COLO829 (cell line): Measurements from ENCODE around the gene FPGT.
"Not testable (repeated sequence)": the region's sequence is repeated elsewhere in the genome, so short reads cannot be mapped to it uniquely, and the experiment has no call there.

Source experiments
- DNase-seq: peaks from one replicate; pipeline ENCODE4 v3.0.0; 2012; ENCODE audit warnings: low spot score

The FPGT gene

DNA sequence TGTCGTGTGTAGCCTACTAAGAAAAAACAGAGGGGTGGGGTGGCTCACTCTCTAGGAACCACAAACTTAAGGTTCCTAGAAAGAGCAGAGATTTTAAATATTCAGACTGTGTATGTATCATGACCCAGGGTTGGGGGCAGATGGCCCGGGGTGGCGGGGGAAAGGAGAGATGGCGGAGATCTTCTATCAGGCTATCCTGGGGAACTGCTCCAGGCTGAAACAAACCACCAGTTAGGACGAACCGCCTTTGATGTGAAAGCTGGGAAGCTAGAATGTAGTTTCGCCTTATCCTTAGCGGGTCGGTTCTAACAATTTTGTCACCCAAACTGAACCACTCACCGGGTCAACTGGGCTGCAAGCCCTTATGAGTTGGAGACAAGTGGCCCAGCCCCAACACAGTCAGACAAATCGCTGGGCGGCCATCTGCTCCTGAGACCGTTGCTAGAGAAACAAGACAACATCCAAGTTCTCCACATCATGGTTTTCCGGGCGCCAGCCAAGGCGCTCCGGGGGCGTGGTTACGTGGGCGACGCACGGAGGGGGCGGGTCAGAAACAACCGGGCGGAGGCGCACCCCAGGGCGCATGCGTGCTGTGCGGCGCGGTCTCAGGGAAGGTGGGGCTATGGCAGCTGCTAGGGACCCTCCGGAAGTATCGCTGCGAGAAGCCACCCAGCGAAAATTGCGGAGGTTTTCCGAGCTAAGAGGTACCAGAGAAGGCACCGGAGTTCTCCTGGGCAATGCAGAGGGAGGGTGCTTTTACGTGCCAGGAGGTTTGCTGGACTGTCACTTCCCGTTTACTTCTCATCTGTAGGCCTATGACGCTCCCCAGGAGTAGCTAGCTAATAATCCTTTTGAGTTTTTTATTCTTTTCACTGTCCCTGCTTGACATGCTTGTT lies at the start of gene FPGT, which contains the start of gene LRRIQ3:
Gene FPGT (plus strand): TSS at position 586 of the 896 bp plus-strand sequence. CDS start 37 bp downstream, at position 623.
Gene LRRIQ3 (minus strand): TSS at position 520 of the 896 bp plus-strand sequence. CDS start 14,492 bp downstream, outside the sequence.
- DNase-seq, result peak; percentile 93

DNA sequence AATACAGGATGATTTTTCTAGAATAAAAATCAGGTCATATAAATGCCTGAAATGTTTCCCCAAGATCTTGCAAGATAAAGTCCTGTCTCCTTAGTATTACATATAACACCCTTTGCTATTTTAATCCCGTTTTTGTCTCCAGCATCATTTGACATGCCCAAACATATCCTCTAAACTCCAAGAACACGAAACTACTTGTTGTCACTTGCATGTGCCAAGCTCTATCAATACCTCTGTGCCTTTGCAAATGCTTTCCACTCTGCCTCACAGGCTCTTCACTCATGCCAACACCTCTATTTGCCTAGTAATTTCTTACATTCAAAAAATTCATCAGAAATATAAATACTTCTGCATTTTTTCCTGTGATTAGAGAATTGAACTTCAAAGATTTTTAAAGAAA lies 38.0 kb upstream of the FPGT start:
- DNase-seq, result no peak

DNA sequence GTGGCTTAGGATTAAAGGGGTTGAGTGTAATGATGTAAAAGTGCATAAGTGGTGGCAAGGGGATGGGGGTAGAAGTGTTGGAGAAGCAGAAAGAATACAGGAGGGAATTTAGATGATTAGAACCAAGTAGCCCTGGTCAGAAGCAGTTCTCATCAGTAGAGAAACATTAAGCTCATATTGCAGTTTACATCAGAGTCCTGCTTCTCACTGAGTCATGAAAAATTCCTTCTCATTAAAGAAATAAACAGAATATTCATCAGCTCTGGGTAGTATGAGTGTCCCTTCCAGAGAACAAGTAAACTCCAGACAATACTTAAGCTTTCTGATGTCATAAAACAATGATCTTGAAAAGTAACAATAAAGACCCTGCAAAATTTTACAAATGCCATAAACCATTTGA lies 36.5 kb upstream of the FPGT start:
- no peak for DNase-seq

DNA sequence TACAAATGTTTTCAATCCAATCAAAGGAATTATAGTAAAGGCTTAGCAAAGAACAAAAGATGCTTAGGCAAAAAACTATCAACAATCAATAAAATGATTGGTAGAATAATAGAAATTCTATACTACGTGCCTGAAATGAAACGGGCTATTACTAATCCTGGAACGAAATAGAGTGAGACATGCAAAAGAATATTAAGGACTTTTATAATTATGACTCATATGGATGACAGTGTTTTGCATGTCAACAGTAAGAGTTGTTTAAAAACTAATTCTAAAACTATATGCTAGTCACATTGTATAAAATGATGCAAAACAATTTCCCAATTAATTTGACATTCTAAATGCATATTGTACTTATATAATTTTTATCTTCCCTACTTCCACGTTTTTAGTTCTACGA lies 35.7 kb upstream of the FPGT start:
- DNase-seq, result no peak

DNA sequence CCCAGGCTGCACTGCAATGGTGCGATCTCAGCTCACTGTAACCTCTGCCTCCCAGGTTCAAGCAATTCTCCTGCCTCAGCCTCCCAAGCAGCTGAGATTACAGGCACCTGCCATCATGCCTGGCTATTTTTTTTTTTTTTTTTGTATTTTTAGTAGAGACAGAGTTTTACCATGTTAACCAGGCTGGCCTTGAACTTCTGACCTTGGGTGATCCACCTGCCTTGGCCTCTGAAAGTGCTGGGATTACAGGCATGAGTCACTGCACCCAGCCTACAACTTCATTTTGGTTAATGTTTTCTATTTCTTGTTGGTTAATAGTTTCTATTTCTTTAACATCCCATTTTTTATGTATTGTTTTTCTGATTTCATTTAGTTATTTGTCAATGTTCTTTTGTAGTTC lies 23.6 kb upstream of the FPGT start:
- not testable (repeated sequence) for DNase-seq

DNA sequence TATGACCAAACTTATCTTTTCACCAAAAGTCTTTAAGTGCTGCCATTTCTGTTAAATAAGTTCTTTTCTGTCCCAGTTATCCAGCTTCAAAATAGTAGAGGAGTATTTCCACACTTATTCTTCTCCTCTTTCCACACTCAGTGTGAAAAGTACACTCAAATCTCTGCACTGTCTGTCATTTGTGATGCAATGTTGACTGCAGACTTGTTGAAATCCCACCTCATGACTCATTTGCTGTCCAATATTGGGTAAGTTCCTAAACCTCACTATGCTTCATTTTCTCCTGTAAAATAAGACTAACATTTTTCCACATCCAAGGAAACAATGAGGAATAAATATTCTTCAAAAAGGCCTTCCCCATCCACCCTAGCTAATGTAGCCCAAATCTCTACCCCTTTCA lies 17.6 kb upstream of the FPGT start:
- no peak for DNase-seq

DNA sequence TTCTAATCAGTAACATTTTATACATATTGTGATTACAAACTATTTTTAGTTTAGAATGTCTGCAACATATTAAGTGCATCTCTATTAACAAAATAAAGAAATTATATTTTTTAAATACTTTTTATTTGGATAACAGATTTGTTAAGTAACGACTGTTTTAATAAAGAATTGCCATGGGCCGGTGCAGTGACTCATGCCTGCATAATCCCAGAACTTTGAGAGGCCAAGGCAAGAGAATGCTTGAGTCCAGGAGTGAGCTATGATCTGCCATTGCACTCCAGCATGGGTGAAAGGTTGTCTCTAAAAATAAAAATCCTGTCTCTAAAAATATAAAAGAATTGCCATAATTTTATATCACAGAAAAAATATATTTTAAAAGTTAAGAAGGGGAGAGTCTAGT lies 4.1 kb upstream of the FPGT start:
- peak; percentile 12 for DNase-seq

DNA sequence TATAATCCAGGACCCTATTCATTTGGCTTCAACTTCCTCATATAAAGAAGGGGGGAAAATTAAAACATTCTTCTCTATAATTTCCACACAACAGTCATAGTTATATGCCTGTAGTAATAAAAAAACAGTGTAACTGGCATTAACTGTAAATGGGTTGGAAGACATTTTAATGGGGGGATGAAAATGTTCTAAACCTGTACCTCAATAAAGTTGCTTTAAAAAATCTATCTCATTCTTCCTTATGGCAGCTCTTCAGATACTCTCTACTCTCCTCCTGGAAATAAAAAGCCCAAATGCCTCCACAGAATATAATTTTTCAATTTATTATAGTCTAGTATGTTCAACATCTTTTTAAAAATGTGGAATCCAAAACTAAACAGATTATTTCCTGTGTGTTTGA lies 2.7 kb upstream of the FPGT start:
- no peak for DNase-seq

DNA sequence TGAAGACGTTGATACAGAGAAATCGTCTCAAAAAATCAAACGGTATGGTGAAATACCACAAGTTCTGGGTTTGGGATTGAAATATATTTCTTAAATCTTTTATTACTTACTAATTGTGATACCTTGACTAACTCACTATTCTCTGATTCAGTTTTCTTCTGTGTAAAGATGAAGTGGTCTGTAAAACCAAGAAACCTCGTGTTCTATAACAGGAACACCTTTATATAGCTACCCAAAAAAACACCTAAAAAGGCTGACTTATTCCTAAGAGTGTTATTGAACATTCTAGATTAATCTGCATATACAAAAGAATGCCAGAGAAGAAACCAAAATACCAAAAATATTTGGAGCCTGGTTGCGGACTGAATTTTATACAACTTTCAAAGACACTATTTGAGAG lies 787 bp upstream of the FPGT start:
- DNase-seq, result no peak

DNA sequence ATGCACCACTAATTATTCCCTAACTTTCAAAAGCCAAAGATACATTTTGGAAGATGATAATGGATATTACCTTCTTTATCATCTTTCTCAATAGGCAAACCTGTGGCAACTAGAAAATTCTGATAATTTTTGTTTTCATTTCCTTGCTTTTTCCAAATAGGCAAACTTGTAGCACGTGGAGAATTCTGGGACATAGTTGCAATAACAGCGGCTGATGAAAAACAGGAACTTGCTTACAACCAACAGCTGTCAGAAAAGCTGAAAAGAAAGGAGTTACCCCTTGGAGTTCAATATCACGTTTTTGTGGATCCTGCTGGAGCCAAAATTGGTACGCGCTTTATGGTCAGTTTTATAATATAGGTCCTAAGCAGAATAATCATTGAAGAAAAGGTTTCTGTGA lies 1.5 kb downstream of the FPGT start:
- no peak for DNase-seq

DNA sequence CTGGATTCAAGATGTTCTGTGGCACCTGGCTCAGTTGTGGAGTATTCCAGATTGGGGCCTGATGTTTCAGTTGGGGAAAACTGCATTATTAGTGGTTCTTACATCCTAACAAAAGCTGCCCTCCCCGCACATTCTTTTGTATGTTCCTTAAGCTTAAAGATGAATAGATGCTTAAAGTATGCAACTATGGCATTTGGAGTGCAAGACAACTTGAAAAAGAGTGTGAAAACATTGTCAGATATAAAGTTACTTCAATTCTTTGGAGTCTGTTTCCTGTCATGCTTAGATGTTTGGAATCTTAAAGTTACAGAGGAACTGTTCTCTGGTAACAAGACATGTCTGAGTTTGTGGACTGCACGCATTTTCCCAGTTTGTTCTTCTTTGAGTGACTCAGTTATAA lies 7.2 kb downstream of the FPGT start:
- no peak for DNase-seq

DNA sequence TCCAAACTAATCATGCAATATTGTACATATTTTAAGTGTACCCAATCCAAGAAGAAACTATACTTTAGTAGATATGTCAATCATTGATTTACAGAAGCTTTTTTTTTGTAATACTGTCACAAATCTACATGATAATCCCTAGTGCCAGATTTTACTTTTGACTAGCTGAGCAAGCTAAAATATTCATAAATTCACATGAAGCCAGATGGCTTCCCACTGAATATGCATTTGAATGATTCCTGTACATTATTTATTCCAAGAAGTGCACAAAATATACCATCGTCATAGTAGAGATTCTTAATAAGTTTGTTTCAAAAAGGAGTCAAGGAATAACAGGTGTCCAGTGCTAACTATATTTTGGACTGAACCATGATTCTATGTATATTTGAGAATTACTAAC lies 17.2 kb downstream of the FPGT start:
- no peak for DNase-seq

DNA sequence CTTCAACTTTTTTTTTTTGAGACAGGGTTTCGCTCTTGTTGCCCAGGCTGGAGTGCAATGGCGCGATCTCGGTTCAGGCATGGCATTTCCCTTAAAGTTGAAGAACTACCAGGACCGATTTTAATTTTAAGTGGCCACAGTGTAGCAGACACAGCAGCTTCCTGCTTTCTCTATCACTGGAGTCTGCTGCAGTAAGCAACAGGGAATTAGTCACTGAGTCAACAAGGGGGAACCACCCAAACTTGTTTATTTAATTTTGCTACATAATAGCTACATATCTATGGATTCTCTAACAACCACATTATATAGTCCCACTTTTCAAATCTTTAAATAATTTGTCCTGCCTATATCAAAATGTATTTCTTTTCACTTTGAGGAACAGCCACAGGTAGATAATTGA lies 24.7 kb downstream of the FPGT start:
- DNase-seq, result no peak

DNA sequence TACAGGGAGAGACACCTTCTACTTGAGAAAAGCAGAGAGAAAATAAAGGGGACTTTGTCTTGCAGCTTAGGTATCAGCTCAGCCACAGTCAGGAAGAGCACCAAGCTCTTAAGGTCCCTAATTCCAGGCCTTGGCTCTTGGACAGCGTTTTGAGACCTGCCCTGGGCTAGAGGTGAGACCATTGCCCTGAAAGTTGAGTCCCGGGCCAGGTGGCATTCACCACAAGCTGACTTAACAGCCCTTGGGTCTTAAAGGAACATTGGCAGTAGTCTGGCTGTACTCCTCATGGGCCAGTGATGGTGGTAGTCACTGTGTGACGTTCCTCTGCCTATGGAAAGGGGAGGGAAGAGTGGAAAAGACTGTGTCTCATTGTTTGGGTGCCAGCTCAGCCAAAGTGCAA lies 25.4 kb downstream of the FPGT start:
- no peak for DNase-seq

DNA sequence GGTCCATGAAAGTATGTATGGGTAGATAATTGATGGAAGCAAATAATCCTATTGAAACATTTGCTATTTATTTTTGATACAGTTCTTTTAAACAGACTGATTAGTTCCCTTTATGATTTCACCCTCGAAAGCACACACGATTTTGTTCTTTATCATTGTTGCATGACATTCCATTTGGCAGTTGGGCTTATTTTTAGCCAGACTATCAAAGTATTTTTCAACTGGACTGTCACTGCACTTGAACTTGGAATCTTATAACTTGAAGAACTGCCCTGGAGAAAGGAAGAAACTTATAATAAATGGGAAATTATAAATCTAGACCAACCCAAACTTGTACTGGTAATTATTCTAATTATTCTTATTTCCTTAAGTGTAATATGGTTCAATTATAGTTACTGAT lies 37.1 kb downstream of the FPGT start, which contains the start of gene TNNI3K:
Gene TNNI3K (plus strand): TSS at position 235 of the 400 bp plus-strand sequence. CDS start 65 bp downstream, at position 300.
- no peak for DNase-seq

DNA sequence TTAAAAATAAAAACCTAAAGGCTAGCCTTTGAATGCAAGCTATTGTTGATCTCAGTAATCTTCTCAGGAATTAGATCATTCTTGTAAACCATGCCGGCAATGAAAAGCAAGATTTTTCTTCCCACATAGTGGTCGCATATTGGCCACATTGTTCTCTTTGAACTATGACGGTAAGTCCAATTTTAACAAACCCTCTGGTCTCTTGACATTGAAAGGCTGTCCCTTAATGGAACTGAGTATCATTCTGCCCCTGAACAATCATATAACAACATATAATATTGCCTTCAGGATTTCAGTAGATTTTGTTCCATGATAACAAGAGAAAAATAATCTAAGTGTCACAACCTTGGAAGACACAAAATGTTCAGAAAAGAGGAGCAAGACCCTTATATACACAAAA lies 38.4 kb downstream of the FPGT start:
- peak; percentile 3 for DNase-seq

DNA sequence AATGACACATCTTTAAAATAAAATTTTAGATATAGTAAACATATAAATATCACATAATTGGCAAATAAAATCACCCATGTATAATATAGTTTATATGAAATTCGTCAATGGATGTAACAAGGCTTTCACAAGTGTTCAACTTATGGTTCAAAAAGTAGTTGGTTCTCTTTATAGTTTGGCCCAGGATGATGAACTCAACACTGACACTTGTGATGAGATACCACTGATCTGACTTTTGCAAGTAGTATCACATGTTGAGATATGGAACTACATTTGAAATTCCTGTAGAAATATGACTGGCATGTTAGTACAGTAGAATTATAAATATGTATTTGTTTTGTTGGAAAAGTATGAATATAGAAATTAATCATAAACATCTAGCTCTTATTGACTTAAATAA lies 39.0 kb downstream of the FPGT start:
- no peak for DNase-seq

DNA sequence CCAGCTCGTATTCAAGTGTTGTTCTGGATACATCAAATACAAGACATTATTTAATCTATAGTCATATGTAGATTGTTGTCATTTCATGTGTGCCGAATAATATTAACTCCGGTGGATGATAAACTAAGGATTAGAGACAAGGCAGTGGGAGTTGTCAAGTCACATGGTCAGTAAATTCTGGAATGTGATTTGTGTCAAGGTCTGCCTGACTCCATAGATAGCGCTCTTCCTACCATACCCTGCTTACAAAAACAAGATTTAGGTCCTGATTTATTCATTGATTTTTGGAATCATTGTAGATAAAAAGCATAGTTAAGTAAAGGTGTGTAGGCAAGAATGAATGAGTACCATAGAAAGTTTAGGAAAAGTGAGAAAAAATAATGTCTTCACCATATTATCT lies 39.7 kb downstream of the FPGT start:
- DNase-seq, result no peak

DNA sequence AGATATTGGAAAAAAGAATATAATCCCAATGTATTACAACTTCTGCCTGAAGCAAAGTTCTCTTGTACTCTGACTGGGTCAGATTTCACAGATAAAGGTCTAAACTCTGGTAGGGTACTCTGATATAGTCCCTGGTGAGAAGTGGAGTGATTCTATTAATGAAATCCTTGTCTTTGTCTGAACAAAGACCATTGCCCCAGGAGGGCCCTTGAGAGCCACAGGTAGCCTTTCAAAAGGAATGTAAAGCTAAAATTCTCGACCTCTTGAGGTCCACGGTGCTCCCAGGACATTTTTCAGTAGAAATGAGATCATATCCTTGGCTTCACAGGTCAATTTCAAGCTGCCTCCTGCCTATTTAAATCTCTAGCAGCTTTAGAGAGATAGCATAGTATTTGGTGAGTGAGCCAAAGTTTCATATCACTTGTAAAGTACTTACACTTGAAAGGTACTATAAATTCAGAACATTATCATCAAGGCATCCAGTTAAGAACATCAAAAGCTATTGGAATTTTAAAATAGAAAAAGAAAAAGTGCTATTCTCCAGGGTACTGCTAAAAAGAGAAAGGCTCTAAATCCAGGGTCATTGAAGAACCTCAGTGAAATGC lies 47.2 kb downstream of the FPGT start:
- DNase-seq, result no peak

DNA sequence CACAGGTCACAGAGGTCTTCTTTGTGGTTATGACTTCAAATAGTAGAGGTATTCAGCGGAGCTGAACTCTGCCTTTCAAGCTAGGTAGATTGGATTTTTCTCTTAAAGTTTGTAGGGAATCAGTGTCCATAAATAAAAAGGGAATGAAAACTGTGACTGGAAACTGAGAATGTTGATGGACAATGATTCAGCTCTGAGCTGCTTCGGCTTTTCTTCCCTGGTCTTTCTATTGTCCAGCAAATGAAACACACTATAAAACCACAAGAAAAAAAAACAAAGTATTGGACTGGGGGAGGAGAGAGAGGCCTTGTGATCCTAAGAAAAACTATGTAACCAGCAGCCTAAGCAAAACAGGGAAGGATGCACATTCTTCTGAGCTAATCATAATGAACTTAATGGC lies 48.3 kb downstream of the FPGT start:
- DNase-seq, result no peak

DNA sequence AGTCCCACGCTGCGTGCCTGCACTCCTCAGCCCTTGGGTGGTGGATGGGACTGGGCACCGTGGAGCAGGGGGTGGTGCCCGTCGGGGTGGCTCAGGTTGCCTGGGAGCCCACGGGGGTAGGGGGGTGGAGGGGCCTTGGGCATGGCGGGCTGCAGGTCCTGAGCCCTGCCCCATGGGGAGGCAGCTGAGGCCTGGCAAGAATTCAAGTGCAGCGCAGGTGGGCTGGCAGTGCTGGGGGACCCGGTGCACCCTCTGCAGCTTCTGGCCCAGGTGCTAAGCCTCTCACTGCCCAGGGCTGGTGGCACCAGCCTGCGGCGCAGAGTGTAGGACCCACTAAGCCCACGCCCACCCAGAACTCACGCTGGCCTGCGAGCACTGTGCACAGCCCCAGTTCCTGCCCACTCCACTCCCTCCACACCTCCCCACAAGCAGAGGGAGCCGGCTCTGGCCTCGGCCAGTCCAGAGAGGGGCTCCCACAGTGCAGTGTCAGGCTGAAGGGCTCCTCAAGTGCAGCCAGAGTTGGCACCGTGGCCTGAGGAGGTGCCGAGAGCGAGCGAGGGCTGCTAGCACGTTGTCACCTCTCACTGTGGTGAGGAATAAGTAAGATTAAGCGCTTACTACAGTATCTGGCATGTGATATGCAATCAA lies 50.0 kb downstream of the FPGT start:
- DNase-seq, result no peak

DNA sequence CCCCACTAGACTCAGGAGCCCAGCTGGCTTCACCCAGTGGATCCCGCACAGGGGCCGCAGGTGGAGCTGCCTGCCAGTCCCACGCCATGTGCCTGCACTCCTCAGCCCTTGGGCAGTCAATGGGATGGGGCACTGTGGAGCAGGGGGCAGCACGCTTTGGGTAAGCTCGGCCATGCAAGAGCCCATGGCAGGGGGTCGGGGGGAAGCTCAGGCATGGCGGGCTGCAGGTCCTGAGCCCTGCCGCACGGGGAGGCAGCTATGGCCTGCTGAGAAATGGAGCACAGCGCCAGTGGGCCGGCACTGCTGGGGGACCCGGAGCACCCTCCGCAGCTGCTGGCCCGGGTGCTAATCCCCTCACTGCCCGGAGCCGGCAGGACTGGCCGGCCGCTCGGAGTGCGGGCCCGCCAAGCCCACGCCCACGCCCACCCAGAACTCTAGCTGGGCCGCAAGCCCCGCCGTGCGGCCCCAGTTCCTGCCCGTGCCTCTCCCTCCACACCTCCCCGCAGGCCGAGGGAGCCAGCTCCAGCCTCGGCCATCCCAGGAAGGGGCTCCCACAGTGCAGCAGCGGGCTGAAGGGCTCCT lies 55.3 kb downstream of the FPGT start:
- not testable (repeated sequence) for DNase-seq
